Testis (tissue), 3 donors: ENCODE measurements around the gene IFIT3. TPM values are rescaled to one million over a fixed set of nuclear protein-coding genes. Genes with fewer than 3 reads are reported as not detected.

Experiments used
- DNase-seq: peaks from one replicate; pipeline ENCODE4 v3.0.0-alpha.2; 2019
- H3K27ac ChIP-seq, 2 donors: fragments of 200-600 bp; sonication (generic); one replicate each; pipeline ENCODE4 v1.5.1; 2019
- H3K27me3 ChIP-seq: fragments of 200-600 bp; sonication (generic); one replicate; pipeline ENCODE4 v1.5.1; 2019
- H3K36me3 ChIP-seq: fragments of 200-600 bp; sonication (generic); one replicate; pipeline ENCODE4 v1.5.1; 2017; ENCODE audit warnings: low read depth; ENCODE audit errors: missing control alignments
- H3K4me1 ChIP-seq: fragments of 200-600 bp; sonication (generic); one replicate; pipeline ENCODE4 v1.5.1; 2019
- H3K4me3 ChIP-seq, 2 donors: fragments of 200-600 bp; sonication (generic); one replicate each; pipeline ENCODE4 v1.5.1; 2017 to 2019
- H3K9me3 ChIP-seq: fragments of 200-600 bp; sonication (generic); one replicate; pipeline ENCODE4 v1.5.1; 2017
- CTCF ChIP-seq, 3 experiments: fragments of 450-650 bp in 2 of 3; fragments of 200-600 bp in 1 of 3; sonication (generic) in 1 of 3; IDR thresholded peaks; one replicate each; pipeline ENCODE4 v1.5.1; 2016 to 2019; ENCODE audit warnings: antibody characterized with exemption in 3 of 3, mild to moderate bottlenecking in 2 of 3, moderate library complexity in 1 of 3
- POLR2A ChIP-seq: fragments of 450-650 bp; IDR thresholded peaks from one replicate; pipeline ENCODE4 v1.6.1; 2017; ENCODE audit warnings: antibody characterized with exemption, mild to moderate bottlenecking, moderate library complexity
- WGBS, 2 donors: methylation state at CpG; one replicate each; pipeline ENCODE4 v1.1.5; 2018; 5-methylcytosine and 5-hydroxymethylcytosine counted together
- intact Hi-C: fragments of 100-400 bp; cut with DNase I; formaldehyde crosslinking; loops from one replicate; pipeline ENCODE4 v1.15.1; 2023; ENCODE audit warnings: low total_unique reads
- polyA plus RNA-seq: library from polyadenylated mRNA; stranded (reverse); fragments of 350-450 nt; fragmentation: Illumina TruSeq; extraction: RNeasy Lipid Tissue Mini Kit (QIAGEN cat#74804); gene quantifications from one replicate; pipeline ENCODE4 v1.2.3, GENCODE V29; 2014; ENCODE audit warnings: low read depth, low replicate concordance; ENCODE audit not compliant: insufficient read depth
- total RNA-seq, 2 donors: library from RNA; depleted of rRNA; stranded (reverse); fragments of >200 nt; gene quantifications; one replicate each; pipeline ENCODE4 v1.2.3, GENCODE V29; 2016

IFIT3 gene
- total and polyA plus RNA-seq, 3 donors from 2014 or later, result 5.4 to 10.6 (median 6.9) TPM

- Histone ChIP-seq H3K36me3 (no peaks in the 10 kb centered on the region), H3K27me3 (no peaks in the 10 kb centered on the region), H3K27ac (no peak overlapping the region), H3K4me1 (peaks cover 10% of the 10 kb centered on the region), H3K9me3 (no peaks in the 10 kb centered on the region), H3K4me3 (no peak overlapping the region)
- intact Hi-C loops, result no loop called here
- DNase-seq, result no peak
- TF ChIP-seq CTCF (IDR thresholded peaks at IDR 0.05) (no peak), POLR2A (no peak)
- 98 to 100% methylated on average over 1 to 5 of the region's 5 CpGs for WGBS, 2 donors
Measured at GRCh38 chr10:89297791-89298190, 30.0 kb upstream of the IFIT3 start.

- H3K36me3 ChIP-seq, result no peaks in the 10 kb centered on the region
- 87 to 90% methylated on average over 4 of the region's 4 CpGs for WGBS, 2 donors
- peaks cover 10% of the 10 kb centered on the region for H3K4me1 ChIP-seq
- H3K27ac ChIP-seq, result no peak overlapping the region
- intact Hi-C loops, result no loop called here
- H3K9me3 ChIP-seq, result no peaks in the 10 kb centered on the region
- H3K27me3 ChIP-seq, result no peaks in the 10 kb centered on the region
- DNase-seq, result no peak
- no peak overlapping the region for H3K4me3 ChIP-seq
- TF ChIP-seq POLR2A, result no peak
Measured at GRCh38 chr10:89299031-89299430, 28.8 kb upstream of the IFIT3 start.

- DNase-seq, result peak; percentile 38
- Histone ChIP-seq H3K27me3 (no peaks in the 10 kb centered on the region), H3K4me1 (peaks cover 5% of the 10 kb centered on the region)
Measured at GRCh38 chr10:89301232-89301631, 26.6 kb upstream of the IFIT3 start.

GRCh38 chr10:89301721-89302445 is 25.9 kb upstream of the IFIT3 start, which contains the start of gene IFIT2:
IFIT2 (plus strand) TSS chr10:89302046; CDS start chr10:89302124, 78 bp downstream.
- peaks cover 5% of the 10 kb centered on the region for H3K4me1 ChIP-seq
- peak; percentile 28 for DNase-seq
- H3K27ac ChIP-seq, result peak within 1 kb of the TSS; percentile 71 to 83
- no peaks in the 10 kb centered on the region for H3K27me3 ChIP-seq
- H3K4me3 ChIP-seq, result peak within 1 kb of the TSS; percentile 49 to 59
- WGBS, 2 donors, result 4 to 15% methylated on average over 10 of the region's 10 CpGs
- no peaks in the 10 kb centered on the region for H3K9me3 ChIP-seq
- intact Hi-C loops, result no loop called here
- TF ChIP-seq CTCF (IDR thresholded peaks at IDR 0.05) (no peak), POLR2A (no peak)
- H3K36me3 ChIP-seq, result no peaks in the 10 kb centered on the region

More at GRCh38 chr10:89301232-89301631, 26.6 kb upstream of the IFIT3 start:
- intact Hi-C loops, result no loop called here
- H3K4me3 ChIP-seq, result peak overlapping the region; percentile 49 to 59
- no peaks in the 10 kb centered on the region for H3K36me3 ChIP-seq
- no peaks in the 10 kb centered on the region for H3K9me3 ChIP-seq
- H3K27ac ChIP-seq, result peak overlapping the region; percentile 71 to 83
- TF ChIP-seq POLR2A, result no peak
- no peak for TF ChIP-seq CTCF (IDR thresholded peaks at IDR 0.05)
- 11 to 36% methylated on average over 2 of the region's 2 CpGs for WGBS, 2 donors

GRCh38 chr10:89302625-89303024 is 25.2 kb upstream of the IFIT3 start:
- TF ChIP-seq POLR2A (no peak), CTCF (IDR thresholded peaks at IDR 0.05) (no peak)
- Histone ChIP-seq H3K36me3 (no peaks in the 10 kb centered on the region), H3K4me3 (peak overlapping the region in 1 of 2 donors; percentile 59), H3K9me3 (no peaks in the 10 kb centered on the region), H3K4me1 (peaks cover 5% of the 10 kb centered on the region), H3K27ac (peak overlapping the region in 1 of 2 donors; percentile 83), H3K27me3 (no peaks in the 10 kb centered on the region)
- intact Hi-C loops, result no loop called here
- no peak for DNase-seq
- 34 to 47% methylated on average over 3 of the region's 3 CpGs for WGBS, 2 donors
